HG03280 (cell line): ENCODE measurements around the gene ATP8B3.
"Not testable (repeated sequence)": the region's sequence is repeated elsewhere in the genome, so short reads cannot be mapped to it uniquely, and the experiment has no call there.

Source experiments
- ATAC-seq: cut with Tn5 transposase; IDR thresholded peaks from one replicate; pipeline ENCODE4 v1.9.1; 2021; ENCODE audit warnings: mild to moderate bottlenecking, moderate library complexity; ENCODE audit not compliant: unreplicated experiment

Gene ATP8B3

GRCh38 chr19:1774989-1775772 is 36.9 kb downstream of the ATP8B3 start:
- ATAC-seq, result no peak

GRCh38 chr19:1773184-1773583 is 38.9 kb downstream of the ATP8B3 start:
- ATAC-seq, result no peak

DNA sequence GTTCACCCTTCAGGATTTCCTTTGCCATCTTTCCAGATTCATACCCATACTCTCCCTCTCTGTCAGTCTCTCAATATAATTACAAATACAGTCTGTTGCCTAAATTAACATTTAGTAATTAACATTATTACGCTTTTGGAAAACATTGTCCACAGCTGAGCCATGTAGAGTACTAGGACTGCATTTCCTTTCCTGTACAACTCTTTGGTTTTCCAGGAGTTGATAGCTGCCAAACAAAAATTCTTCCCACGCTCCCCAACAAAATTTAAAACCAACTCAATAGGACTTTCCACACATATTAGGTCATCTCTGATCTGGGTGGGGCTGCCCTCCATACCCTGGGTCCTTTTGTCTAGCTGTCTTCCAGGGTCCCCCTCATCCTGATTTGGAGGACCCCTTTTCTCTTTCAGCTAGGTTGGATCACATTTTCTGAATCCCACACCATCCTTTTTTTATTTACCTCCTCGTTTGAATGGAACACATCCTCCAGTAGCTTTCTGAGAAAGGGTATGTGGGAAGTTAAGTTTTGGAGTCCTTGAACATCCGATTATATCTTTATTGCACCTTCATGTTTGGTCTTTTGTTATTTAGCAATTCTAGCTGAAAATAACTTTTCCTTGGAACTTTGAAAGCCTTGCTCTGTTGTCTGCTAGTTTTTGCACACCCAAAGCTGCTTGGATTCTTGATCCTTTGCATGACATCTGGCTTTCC is 41.1 kb downstream of the ATP8B3 start:
- ATAC-seq, result no peak

GRCh38 chr19:1769645-1769985 is 42.5 kb downstream of the ATP8B3 start:
- no peak for ATAC-seq

DNA sequence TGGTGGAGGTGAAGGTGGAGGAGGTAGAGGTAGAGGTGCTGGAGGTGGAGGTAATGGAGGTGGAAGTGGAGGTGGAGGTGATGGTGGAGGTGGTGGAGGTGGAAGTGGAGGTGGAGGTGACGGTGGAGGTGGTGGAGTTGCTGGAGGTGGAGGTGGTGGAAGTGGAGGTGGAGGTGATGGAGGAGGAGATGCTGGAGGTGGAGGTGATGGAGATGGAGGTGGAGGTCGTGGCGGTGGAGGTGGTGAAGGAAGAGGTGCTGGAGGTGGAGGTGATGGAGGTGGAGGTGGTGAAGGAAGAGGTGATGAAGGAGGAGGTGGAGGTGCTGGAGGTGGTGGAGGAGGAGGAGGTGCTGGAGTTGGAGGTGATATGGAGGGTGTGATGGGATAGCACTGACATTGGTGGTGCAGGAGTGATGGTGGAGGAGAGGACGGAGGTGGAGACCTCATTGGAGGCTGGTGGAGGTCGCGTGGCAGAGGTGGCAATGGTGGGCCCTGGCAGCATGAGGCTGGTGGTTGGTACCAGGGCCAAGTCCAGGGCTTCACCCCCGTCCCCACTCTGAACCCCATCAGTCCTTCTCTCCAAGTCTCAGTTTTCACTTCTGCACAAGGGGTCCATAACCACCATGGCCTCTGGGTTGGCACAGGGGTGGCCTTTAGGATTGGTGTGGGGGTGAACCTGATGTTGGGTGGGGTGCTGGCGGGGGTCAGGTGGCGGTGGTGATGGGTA is 43.0 kb downstream of the ATP8B3 start:
- no peak for ATAC-seq

GRCh38 chr19:1768248-1768647 is 43.8 kb downstream of the ATP8B3 start:
- no peak for ATAC-seq

- ATAC-seq, result no peak
These were observed 44.6 kb downstream of the ATP8B3 start for GRCh38 chr19:1767464-1767933.

DNA sequence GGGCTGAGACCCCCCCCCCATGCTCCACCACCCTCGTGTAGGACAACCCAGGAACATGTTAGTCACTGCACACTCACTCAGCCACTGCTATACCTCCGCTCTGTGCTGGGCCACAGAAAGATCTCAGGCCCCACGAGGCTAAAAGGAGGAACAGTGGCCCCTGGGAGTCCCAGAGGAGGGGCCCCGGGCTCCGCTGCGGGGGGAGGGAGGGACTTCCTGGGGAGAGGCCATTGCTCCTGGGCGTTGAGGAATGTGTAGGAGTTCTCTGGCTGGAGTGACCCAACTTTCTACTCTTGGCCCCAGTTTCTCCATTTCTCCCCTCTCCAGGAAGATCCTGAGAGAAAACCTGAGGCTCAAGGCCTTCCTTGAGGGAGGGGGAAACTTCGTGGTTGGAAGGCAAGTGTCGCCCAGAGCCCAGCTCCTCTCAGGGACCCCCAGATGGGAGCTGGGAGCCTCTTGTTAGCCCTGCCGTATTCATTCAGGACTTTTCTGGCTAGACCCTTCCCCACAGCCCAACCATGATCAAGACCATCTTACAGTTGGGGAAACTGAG is 45.2 kb downstream of the ATP8B3 start:
- no peak for ATAC-seq

DNA sequence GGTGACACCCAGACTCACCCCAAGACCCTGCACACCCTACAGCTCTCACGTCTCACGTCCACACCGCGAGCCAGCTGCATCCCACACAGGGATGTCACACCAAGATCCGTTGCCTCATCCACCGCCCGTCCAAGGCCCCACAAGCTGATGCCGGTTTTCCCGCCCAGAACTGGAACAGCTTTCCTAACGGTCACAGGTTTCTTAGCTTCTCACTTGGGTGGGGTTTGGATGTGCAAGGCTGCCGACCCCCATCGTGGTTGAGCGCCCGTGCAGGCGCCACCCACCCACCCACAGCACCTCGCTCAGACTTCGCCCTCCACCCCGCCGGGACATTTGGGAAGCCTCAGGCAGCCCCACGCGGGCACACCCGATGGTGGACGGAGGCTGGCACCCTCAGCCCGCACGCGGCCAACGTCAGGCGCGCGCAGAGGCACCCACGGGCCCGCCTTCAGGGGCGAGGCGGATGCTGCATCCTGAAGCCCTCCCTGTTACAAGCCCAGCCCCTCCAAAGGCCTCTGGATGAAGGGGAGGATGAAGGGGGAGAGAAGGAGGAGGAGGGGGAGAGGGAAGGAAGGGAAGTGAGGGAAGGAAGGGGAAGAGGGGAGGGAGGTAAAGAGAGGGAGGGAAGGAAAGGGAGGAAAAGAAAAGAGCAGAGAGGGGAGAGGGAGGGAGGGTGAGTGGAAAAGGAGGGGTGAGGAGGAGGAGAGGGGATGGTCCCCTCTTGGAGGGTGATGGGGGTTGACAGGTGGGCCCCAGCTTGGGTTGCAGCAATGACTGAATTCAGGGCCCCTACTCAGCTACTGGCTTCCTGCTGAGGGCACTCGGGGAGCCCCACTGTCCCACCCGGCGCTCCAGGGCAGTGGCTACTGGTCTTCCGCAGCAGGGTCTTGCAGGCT is 45.9 kb downstream of the ATP8B3 start:
- ATAC-seq, result no peak

- ATAC-seq, result no peak
These were observed 46.7 kb downstream of the ATP8B3 start for GRCh38 chr19:1765232-1765903.

GRCh38 chr19:1764729-1765128 is 47.3 kb downstream of the ATP8B3 start:
- no peak for ATAC-seq

GRCh38 chr19:1763648-1764639 is 48.1 kb downstream of the ATP8B3 start:
- no peak for ATAC-seq

DNA sequence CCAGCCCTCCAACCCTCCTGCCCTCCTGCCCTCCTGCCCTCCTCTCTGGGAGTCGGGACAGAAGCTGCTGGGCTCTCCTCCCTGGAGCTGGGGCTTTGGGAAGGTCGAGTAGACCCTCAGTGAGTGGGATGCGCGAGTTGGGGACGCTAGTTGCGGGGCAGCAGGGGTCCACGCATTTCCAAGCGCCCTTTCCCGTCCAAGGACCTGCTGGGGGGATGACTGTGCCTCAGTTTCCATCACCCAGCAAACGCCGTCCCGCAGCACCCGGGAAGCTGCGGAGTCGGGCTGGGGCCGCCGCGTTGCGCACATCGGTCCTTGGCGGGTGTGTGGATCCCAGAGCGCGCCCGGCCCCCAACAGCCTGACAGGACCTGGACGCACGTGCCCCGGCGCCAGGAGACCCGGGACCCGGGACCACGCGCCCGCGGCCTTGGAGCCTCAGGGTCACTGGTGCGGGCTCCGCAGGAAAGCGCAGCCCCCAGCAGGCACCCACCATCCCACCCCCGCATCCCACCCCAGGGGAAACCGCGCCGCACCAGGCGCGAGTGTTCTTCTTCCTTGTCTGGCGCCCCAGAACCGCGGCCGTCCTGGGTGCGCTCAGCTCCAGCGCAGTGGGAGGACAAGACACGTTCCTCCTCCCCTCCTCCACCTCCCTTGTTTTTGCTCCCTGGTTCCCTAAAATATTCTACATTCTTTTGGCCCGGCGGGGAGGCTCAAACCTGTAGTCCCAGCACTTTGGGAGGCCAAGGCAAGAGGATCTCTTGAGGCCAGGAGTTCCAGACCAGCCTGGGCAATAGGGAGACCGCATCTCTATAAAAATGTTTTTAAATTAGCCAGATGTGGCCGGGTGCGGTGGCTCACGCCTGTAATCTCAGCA is 49.6 kb downstream of the ATP8B3 start:
- no peak for ATAC-seq

GRCh38 chr19:1761528-1762242 is 50.4 kb downstream of the ATP8B3 start:
- ATAC-seq, result no peak

DNA sequence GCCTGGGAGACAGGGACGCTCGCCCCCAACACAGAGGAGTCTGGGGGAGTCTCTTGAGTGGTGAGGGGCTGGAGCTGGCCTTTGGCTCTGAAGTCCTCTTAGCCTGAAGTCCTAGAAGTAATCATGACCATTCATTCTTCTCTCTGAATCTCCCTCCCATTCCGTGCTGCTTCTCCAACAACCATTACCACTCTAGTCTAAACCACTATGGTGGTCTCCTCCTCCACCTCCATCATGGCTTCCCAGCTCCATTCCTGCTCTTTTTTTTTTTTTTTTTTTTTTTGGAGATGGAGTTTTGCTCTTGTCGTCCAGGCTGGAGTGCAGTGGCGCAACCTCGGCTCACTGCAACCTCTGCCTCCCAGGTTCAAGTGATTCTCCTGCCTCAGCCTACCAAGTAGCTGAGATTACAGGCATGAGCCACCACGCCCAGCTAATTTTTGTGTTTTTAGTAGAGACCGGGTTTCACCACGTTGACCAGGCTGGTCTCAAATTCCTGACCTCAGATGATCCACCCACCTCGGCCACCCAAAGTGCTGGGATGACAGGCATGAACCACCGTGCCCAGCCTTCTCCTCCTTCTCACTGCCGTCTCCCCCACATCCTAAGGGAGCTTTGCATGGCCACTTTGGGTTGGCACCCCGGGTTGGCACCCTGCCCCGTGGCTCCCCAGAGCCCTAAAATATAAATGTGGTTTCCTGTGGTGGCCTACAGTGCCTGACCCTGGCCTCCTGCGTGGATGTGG is 51.1 kb downstream of the ATP8B3 start:
- ATAC-seq, result not testable (repeated sequence)

DNA sequence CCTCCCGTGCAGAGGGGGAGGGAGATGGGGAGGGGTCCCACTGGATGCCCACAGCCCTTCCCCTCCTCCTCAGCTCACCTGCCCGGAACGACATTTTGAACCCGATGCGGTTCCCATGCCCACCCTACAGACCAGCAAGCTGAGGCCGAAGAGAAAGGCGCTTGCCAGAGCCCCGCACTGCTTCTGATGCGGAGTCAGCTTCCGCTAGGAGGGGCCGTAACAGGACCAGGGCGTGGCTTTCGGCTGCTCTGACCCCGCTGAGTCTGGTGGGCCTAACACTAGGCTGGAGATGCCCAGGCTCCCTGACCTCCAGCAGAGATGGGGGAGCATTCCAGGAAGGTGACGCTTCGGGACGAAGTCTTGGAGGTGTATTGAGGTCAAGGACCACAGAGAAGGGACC is 52.1 kb downstream of the ATP8B3 start:
- ATAC-seq, result no peak
